HFF-Myc (cell line): ENCODE measurements around the gene GHRL.

Experiments used
- DNase-seq: peaks from one replicate; pipeline ENCODE4 v3.0.0-alpha.2; 2011; ENCODE audit warnings: low read depth; ENCODE audit errors: extremely low read depth
- H3K4me3 ChIP-seq: replicated peaks from 2 replicates; pipeline ENCODE4 v1.5.1; 2011; ENCODE audit warnings: low read depth, mild to moderate bottlenecking, control low read depth, low read length
- CTCF ChIP-seq: IDR thresholded peaks from 2 replicates; pipeline ENCODE4 v1.5.1; 2012; ENCODE audit warnings: mild to moderate bottlenecking, low read depth, low read length, control low read depth; ENCODE audit errors: missing control alignments

The GHRL gene

GRCh38 chr3:10319251-10319650 is 26.5 kb upstream of the GHRL start:
- no peak for TF ChIP-seq CTCF
- DNase-seq, result no peak
- peak overlapping the region; percentile 99 for H3K4me3 ChIP-seq

GRCh38 chr3:10317961-10318350 is 25.2 kb upstream of the GHRL start:
- no peak for TF ChIP-seq CTCF
- no peak for DNase-seq

GRCh38 chr3:10317311-10317960 is 24.7 kb upstream of the GHRL start:
- H3K4me3 ChIP-seq, result no peak overlapping the region
- DNase-seq, result no peak
- TF ChIP-seq CTCF, result no peak

More at GRCh38 chr3:10317961-10318350, 25.2 kb upstream of the GHRL start:
- no peak overlapping the region for H3K4me3 ChIP-seq

GRCh38 chr3:10315771-10316344 is 23.1 kb upstream of the GHRL start:
- TF ChIP-seq CTCF, result no peak
- DNase-seq, result no peak
- no peak overlapping the region for H3K4me3 ChIP-seq

GRCh38 chr3:10315101-10315500 is 22.4 kb upstream of the GHRL start:
- TF ChIP-seq CTCF, result no peak
- DNase-seq, result no peak
- no peak overlapping the region for H3K4me3 ChIP-seq

- no peak overlapping the region for H3K4me3 ChIP-seq
- no peak for DNase-seq
- no peak for TF ChIP-seq CTCF
Measured at GRCh38 chr3:10312861-10313260, 20.1 kb upstream of the GHRL start.
